Activated CD4-positive, alpha-beta T cell treated with anti-CD3 and anti-CD28 coated beads, Interleukin-2, amount 50 U/mL, for 4 hours (primary cell): ENCODE measurements around the gene TAF1L.

ENCODE experiments used
- DNase-seq, 2 experiments: peaks; one replicate each; pipeline ENCODE4 v3.0.0-alpha.2; 2020

The TAF1L gene

GRCh38 chr9:32590476-32590875, 45.0 kb downstream of the TAF1L start:
- no peak for DNase-seq

GRCh38 chr9:32589083-32589723, 46.3 kb downstream of the TAF1L start:
- DNase-seq = no peak

- no peak for DNase-seq
Observed at GRCh38 chr9:32587901-32588300, 47.6 kb downstream of the TAF1L start.

- no peak for DNase-seq
Observed at GRCh38 chr9:32584784-32585183, 50.7 kb downstream of the TAF1L start.

GRCh38 chr9:32581512-32582143, 53.8 kb downstream of the TAF1L start:
- peak in 1 of 2 experiments; percentile 7 for DNase-seq

- DNase-seq = no peak
Observed at GRCh38 chr9:32580631-32581300, 54.7 kb downstream of the TAF1L start.

GRCh38 chr9:32579706-32580331, 55.6 kb downstream of the TAF1L start:
- DNase-seq = peak; percentile 79 to 86
